Putamen (tissue), 1 donor: ENCODE data around the gene GRPEL1.
A peak's percentile ranks its signal among the peaks of the same experiment; 100 is the strongest.

Source experiments
- DNase-seq: peaks from one replicate; pipeline ENCODE4 v3.0.0-alpha.2; 2016; ENCODE audit warnings: low spot score

GRPEL1 gene

DNA sequence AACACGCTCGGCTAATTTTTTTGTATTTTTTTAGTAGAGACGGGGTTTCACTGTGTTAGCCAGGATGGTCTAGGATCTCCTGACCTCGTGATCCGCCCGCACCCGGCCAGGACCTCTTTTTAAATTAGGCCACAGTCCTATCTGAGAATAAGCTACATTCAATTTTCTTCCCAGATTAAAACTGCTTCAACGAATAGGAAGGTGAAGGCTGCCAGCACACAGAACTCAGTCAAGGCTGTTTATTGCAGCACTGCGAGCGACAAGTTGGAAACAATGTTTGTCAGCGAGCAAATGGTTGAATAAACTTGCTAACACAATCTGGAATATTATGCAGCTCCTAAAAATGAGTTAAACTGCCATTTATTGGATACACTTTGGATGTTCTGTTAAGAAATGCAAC lies 1.9 kb downstream of the GRPEL1 start:
- no peak for DNase-seq

DNA sequence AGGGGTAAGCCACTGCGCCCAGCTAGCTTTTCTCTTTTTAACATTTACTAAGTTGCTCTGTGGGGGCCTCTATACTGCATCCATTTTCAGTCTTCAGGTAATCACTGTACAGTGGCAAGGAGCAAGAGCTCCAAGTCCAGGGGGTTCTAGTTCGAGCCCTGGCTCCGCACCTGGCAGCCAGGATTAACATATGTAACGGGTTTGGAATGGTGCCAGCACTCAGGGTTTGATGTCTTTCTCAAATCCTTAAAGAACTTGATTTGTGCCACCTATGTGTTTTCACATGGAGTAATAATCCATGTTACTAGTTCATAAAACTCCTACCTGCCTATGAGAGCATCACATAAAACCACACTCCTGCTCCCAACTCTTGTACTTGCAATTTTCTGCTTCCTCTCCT lies 4.5 kb downstream of the GRPEL1 start:
- DNase-seq, result no peak

DNA sequence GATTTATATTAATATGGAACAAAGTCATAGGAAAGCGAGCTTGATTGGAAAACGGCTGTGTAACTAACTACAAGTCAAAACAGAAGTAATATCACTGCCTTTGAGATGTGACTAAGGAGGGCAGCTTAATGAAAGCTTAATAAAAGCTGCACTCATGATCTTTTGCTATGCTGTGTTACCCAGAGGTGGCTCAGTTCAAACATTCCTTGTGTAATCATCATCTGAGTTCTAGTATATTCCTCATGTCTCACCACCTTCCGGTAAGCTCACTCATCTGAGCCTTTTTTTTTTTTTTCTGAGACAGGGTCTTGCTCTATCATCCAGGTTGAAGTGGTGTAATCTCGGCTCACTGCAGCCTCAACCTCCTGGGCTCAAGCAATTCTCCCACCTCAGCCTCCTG lies 5.0 kb downstream of the GRPEL1 start:
- no peak for DNase-seq

DNA sequence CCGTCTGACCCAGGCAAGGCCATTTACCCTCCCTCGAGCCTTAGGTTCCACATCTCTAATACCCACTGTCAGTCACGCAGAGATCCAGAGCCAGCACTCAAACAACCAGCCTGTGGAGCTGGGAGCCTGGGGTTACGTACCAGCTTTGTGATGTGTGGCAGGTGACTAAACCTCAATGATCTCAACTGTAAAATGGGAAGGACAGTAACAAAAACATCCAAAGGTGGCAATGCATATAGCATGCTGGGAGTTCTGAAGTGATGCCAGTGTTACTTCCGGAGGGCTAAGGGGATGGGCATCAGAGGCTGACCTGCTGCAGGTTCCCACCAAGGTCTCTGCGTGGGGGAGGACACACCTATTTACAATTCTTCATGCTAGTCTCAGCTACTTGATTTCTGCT lies 6.0 kb downstream of the GRPEL1 start:
- DNase-seq, result no peak

DNA sequence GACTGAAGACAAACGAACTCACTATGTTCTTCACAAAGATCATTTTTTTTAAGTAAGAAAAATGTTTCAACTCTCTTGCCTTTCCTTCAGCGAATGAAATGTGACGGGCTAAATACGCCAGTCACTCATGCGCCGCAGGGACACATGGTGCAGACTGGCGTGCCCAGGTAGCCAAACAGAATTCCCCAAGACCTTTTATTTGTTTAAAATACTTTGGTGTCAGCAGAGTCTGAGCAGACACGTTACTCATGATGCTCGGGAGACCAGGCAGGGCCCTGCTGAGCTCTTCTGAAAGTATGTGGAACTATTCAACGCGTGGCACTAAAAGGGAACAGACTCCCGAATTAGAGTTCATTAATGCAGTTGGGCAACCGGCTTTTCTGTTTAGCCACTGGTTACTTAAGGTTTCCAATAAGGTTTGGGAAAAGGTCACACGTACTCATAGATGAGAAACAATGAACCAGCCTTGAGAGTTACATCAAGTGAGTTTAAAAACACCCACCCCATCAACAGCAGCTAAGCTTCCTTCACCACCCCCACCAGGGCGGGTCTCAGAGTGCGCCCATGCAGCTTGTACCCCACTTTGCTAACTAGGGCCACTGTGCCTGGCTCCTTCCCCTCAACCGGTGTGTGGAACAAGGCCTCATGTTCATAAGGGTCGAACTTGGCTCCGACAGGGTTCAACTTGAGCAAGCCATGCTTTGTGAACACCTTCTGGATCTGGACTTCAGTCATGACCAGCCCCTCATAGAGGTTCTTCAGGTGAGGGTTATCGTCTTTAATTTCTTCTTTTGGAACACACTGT lies 7.3 kb downstream of the GRPEL1 start:
- no peak for DNase-seq

DNA sequence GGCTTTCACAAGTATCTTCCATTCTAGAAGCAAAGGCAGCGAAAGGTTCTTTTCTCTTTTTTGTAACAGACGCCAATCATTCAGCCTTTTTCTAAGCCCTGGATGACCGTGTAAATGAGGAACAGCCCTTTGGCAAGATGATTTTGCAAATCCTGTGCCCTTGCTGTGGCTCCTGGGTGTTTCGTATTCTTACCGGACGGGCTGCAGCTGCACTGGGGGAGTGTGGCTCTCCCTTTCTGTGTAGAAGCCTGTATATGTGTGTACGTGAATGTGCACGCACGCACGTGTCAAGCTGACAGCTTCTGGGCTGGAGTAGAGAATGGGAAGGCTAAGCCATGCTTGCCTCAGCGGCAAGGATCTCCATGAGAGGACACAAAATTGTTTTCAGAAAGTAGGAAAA lies 8.2 kb downstream of the GRPEL1 start:
- DNase-seq, result no peak

DNA sequence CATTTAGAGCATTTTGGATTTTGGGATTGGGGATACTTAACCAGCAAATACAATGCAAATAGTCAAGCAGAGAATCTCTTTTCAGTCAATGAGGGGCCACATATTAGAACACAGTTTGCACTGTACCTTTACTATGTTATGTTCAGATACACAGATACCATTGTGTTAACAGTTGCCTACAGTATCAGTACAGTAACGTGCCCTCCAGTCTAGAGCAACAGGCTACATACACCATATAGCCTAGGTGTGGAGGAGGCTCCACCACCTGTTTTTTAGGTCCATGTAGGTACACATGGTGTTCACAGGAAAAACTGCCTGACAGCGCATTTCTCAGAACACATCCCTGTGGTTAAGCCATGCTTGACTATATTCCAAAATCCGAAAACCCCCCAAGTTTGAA lies 9.1 kb downstream of the GRPEL1 start:
- no peak for DNase-seq

DNA sequence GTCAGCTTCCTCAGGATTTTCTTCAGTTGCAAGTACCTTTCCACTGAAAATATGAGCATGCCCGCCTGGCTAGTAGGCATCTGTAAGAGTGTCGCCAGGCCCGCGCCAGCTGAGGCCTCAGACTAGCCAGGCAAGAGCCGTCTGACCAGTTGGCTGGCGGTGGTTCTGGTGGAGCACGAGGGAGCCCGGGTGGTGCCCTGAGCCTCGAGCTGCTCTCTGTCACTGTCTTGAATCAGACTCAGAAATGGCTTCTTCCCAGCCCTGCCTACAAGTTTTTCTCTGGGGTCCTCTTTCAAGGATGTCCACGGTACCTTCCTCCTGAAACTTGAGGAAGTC lies 11.9 kb downstream of the GRPEL1 start:
- no peak for DNase-seq

DNA sequence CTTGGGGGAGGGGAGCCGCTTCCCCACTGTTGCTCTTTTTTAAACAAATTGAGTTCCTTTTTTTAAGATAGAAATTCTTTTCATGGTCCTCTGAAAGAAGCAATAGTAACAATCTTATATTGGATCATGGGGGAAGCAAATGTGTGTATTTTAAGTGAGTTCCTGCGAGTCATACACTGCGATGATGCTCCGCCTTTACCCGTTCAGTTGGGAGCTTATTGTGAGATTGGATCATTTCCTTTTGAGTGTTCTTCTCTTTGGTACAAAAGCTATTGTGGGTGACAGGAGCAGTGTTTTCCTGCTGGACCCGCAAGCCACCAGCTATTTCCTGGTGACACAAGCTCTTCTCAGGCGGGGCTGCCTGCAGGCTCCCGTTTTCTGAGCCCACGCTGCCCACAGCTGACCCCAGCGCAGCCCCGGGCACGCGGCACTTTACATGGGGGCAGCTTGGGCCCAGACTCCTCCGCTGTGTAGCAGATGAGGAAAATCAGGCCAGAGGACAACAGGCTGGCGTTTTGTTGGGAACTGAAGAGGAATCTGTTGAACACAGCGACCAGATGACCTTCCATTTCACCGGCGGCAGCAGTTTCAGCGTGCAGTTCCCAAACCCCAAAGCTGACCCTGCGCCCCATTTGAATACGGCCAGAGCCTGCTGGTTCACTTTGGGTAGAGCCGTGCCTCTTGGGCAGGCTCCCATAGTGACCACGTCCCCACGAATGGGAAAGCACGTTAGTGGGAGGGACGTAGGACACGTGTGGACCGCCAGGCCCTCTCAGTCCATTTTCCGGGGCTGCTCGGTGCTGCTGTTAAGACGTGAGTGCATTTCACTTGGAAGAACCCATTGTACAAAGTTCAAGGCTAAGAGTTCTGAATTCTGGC lies 12.5 kb downstream of the GRPEL1 start:
- DNase-seq, result no peak

DNA sequence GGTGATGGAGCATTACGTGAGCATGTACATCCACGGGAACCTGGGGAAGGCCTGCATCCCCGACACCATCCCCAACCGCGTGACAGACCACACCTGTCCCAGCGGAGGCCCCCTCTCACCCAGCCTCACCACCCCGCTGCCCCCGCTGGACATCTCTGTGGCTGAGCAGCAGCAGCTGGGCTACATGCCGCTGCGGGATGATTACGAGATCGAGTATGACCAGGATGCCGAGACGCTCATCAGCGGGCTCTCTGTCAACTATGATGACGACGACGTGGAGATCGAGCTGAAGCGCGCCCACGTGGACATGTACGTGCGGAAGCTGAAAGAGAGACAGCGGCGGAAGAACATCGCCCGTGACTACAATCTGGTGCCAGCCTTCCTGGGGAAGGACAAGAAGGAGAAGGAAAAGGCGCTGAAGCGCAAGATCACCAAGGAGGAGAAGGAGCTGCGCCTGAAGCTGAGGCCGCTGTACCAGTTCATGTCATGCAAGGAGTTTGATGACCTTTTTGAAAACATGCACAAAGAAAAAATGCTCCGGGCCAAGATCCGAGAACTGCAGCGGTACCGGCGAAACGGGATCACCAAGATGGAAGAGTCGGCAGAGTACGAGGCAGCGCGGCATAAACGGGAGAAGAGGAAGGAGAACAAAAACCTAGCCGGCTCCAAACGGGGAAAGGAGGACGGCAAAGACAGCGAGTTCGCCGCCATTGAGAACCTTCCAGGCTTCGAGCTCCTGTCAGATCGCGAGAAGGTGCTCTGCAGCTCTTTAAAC lies 13.6 kb downstream of the GRPEL1 start:
- no peak for DNase-seq

DNA sequence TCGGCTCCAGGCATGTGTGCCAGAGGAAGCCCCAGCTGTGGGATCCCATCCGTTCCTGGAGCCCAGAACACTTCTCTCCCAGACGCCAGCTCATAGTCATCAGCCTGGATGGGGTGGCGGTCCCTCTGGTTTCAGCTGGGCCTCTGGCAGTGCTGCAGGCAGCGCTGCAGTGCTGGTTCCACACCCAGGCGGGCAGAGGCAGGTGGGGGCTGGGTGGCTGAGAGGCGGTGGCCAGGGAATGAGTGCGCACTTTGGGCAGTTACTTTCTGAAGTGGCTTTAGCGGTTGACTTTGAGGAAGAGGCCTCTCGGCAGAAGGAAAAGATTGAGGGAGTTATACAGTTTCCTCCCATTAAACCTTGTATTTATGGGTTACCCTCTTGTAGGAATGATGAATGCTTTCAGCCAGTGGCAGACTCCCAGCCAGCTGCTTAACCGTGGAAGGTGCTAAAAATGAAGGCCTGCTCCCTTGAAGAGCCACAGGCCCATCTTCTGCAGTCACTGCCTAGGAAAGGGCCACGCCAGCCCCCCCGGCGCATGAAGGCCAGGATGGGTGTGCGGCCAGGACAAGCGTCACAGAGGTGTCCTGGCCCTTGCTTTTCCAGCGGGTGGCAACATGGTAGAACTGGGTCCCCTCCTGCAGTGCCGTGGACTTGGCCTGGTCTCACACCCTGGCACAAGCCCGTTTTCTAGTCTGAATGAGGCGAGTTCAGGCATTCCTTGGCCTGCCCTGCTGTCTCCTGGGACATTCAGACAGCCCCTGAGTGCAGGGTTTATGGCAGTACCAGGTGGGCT lies 14.7 kb downstream of the GRPEL1 start:
- peak; percentile 37 for DNase-seq

DNA sequence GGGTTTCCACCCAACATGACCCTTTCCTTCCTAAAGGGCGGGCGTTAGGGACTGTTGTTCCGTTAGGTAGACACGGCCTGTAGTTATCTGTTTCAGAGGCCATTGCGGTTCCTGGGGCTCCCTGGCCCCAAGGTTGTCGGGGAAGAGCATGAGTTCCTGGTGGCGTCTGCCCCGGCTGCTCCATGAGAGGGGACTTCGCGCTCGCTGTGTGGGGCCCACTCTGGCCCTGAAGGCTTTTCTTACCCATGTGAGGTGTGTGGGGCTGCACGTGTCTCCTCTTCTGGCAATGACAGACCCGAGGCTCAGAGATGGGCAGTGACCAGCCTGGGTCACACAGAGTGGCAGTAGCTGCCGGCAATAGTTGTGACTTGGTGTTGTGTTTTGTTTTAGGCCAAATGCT lies 15.6 kb downstream of the GRPEL1 start:
- no peak for DNase-seq

DNA sequence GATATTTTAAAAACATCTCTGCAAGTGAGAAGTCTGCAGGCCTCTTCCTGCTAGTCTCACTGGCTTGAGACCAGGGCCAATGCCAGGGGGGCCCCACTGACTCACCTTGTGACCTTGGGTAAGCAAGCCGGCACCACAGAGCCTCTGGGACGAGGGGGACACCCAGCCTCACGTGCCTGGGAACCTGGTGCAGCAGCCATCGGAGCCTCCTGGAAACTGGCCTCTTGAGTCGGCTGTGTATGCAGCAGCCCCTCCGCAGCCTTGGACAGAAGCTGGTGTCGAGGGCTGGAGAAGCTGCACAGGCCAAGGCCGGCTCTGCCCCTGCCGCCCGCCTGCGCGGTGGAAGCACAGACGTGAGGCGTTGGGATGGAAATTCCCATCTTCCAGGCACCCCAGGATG lies 16.0 kb downstream of the GRPEL1 start:
- no peak for DNase-seq

DNA sequence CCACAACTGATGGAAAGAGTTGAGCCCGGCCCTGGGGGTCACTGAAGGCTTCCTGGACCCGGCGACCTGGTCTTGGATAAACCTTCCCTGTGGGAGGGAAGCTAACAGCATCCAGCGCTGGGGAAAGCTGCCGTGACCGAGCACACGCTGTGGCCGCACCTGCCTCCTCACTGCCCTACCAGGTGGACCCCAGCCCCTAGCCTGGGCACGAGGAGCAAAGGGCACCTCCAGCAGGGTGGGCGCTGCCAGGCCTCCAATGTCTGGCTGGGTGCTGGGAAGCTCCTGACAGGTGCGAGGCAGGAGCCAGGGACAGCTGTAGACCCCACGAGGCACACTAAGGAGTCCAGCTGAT lies 16.7 kb downstream of the GRPEL1 start:
- DNase-seq, result no peak

DNA sequence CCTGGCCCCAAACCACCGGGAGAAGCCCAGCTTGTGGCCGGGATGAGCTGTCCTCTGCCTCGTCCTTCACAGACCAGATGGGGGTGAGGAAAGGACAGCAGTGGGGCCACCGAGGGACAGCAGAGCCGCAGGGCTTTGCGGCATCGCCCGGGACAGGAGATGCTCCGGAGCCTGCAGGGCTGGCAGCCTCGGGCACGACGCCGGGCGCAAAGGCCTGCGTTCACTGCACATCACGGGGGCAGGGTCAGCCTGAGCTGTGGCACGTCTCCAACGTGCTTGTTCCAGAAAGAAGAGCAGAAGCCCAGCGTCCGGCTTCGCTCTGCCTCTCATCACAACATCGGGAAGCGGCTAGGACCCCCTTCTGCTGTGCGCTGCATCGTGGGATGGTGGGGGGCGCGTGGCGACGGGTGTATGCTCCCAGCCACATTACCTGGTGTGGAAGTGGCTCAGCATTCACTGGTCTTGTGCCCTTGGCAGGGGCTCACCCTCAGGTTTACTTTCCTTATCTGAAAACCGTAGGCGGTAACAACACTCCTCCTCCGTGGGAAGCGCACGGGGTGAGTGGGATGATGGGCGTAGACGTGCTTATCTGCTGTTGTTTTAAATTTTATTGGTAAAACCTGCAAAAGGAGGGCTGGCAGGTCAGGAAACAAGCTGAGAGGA lies 17.3 kb downstream of the GRPEL1 start:
- DNase-seq, result no peak

DNA sequence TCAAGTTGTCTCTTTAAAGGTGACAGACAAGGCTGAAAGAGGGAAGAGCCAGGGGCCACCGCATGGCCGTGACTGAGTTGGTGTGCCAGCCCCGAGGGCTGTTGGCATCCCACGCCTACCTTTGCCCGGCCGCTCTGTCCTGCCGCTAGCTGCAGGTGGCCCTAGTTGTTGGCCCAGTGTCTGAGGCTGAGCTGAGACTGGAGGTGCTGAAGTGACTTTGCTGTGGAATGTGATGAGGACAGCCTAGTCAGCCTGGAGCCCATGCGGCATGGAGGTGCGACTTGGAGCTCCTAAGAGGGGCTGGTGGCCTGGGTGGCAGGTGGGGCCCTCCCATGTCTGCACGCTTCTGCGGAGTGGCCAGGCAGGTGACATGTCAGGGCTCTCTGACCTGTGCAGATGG lies 18.1 kb downstream of the GRPEL1 start:
- DNase-seq, result no peak

DNA sequence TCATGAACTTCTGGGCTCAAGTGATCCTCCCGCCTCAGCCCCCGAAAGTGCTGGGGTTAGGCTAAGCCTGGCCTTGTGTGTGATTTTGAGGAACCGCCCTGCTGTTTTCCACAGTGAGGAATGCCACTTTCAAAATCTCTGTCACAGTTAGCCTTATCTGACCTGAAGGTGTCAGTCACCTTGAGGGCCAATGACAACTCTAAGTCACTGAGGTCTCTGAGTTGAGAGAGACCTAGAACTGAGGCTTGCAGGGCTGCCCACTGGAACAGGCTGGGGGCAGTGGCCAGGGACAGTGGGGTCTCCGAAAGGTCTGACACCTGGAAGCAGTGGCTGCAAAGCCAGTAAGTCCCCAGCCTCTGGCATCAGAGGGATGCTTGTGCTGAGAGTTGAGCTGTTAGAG lies 18.6 kb downstream of the GRPEL1 start:
- no peak for DNase-seq

DNA sequence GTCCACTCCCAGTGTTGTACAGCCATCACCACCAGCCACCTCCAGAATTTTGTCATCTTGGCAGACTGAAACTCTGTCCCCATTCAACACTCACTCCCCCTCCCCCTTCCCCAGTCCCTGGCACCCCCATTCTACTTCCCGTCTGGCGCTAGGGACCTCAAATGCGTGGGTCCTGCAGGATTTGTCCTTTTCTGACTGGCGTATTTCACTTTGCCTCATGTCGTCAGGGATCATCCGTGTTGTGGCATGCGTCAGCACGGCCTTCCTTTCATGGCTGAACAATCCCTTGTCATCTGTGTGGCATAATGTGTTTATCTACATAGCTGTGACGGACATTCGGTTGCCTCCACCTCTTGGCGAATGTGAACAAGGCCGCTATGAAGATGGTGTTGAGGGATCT lies 19.2 kb downstream of the GRPEL1 start:
- DNase-seq, result no peak

DNA sequence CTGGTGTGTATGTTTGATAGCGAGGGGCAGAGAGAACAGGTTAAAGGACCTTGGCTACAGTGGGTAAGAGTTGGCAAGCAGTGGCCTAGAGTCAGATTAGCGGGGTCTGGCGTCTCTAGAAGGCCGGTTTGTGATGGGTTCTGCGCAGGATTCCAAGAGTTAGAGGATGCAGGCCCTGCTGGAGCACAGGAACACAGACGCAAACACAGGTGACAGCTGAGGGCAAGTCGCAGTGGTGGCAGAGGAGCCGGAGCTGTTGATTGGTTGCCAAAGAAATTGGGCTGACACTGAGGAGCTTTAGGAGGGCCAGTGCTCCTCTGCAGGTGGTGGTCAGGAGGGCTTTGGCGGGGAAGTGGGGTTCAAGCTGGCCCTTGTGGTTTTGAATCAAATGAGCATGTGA lies 20.9 kb downstream of the GRPEL1 start:
- no peak for DNase-seq

DNA sequence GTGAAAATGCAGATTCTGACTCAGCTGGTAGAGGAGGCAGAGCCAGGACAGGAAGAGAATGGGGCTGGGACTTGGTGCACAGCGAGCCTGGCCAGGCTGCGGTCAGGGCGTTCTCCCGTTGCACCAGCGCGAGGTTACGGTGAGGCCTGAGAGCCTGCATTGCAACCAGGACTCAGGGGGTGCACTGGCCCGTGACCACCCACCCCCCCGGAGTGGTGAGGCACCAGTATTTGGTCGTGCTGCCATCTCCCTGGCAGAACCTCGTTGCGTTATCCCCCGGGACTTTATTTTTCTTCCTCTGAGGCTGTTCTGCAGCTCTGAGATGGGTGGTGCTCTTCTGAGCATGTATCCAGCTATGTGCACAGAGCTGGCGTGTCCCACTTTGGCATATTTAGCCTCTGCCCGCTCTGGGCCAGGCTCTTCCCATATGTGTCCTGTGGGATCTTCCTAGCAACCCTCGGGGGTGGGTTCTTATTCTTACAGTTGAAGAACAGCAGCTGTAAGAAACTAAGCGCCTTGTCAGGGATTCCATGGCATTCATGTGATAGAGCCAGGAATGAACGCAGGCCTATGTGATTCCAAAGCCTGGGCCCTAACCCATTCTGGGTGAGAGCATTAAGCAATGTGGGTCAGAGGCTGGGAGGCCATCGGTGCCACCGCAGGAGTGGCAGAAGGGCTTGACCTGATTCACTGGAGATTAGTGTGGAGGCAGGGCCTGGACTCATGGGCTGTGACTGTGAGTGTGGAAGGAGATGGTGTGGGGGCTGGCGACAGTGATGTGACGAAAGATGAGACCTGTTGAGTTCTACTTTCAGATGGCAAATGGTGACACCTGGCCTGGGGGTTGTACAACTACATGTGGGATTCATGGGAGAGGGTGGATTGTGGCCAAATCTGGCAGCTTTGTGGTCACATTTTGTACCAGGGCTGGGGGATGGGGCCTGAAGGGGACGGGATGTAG lies 21.6 kb downstream of the GRPEL1 start:
- no peak for DNase-seq
